ENCODE results near the gene PSMD6. TPM values are rescaled to one million over a fixed set of nuclear protein-coding genes. Genes with fewer than 3 reads are reported as not detected.

The PSMD6 gene
- total RNA-seq, 4 donors from 2014 or later = 37.3 to 48.7 (median 38.2) TPM

DNA sequence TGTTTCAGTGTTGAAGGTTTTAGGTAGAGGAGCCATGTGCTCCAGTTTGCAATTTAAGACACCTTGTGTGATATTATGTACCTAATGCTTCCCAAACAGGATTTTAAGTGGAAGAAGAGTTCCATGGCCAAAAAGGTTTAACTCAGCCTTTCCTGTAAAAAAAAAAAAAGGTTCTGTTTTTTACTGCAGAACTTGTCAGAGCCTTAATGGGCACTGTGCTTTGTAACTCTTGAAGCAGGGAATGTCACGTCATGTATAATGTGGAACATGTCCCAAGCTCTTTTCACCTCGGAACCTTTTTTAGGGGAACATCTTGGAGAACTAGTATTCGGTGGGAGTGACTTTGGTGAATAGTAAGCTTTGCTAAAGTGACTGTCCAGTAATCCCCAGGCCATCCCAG, 31.6 kb downstream of the PSMD6 start:
- Histone ChIP-seq H3K27ac (no peak overlapping the region), H3K4me1 (no peaks in the 10 kb centered on the region), H3K36me3 (peaks cover 0 to 87% (median 8%) of the 10 kb centered on the region in 3 donors), H3K27me3 (no peaks in the 10 kb centered on the region), H3K9me3 (no peaks in the 10 kb centered on the region), H3K4me3 (no peak overlapping the region)
- no peak for DNase-seq
- TF ChIP-seq, protein P1, sequence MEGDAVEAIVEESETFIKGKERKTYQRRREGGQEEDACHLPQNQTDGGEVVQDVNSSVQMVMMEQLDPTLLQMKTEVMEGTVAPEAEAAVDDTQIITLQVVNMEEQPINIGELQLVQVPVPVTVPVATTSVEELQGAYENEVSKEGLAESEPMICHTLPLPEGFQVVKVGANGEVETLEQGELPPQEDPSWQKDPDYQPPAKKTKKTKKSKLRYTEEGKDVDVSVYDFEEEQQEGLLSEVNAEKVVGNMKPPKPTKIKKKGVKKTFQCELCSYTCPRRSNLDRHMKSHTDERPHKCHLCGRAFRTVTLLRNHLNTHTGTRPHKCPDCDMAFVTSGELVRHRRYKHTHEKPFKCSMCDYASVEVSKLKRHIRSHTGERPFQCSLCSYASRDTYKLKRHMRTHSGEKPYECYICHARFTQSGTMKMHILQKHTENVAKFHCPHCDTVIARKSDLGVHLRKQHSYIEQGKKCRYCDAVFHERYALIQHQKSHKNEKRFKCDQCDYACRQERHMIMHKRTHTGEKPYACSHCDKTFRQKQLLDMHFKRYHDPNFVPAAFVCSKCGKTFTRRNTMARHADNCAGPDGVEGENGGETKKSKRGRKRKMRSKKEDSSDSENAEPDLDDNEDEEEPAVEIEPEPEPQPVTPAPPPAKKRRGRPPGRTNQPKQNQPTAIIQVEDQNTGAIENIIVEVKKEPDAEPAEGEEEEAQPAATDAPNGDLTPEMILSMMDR (IDR thresholded peaks at IDR 0.05) = no peak
- TF ChIP-seq POLR2A (IDR thresholded peaks at IDR 0.05) = no peak

DNA sequence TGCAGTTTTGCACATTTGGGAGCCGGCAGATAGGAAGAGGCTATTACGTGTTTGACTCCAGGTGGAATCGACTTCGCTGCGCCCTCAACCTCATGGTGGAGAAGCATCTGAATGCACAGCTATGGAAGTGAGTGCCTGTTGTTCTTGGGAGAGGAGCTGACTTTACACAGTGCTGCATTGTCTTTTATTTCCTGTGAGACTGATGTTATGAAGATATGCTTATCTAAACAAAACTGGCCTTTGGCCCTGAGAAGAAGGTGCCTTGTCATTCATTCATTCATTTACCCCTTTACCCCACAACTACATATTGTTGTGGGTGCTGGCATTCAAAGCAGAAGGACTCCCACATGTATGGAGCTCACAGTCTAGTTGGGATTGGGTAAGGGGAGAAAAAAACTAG, 32.6 kb downstream of the PSMD6 start:
- TF ChIP-seq, protein P1 (IDR thresholded peaks at IDR 0.05) = no peak
- no peak for TF ChIP-seq POLR2A (IDR thresholded peaks at IDR 0.05)
- Histone ChIP-seq H3K4me1 (no peaks in the 10 kb centered on the region), H3K27ac (no peak overlapping the region), H3K36me3 (peaks cover 0 to 88% (median 8%) of the 10 kb centered on the region in 3 donors), H3K9me3 (no peaks in the 10 kb centered on the region), H3K27me3 (no peaks in the 10 kb centered on the region), H3K4me3 (no peak overlapping the region)
- no peak for DNase-seq

DNA sequence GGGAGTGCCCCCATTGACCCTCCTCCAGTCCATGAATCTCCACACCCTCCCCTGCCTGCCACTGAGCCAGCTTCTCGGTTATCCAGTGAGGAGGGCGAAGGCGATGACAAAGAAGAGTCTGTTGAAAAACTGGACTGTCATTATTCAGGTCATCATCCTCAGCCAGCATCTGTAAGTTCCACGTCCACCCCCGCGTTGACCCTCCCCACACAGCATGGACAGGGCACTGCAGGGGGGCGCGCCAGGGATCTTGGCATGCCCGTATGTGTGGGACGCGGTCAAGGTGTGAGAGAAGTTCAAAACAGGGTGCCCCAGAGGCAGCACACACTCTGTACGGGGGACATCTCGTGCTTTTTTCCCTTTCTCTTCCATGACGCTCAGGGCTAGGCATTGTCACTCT, 33.1 kb downstream of the PSMD6 start:
- DNase-seq = no peak
- TF ChIP-seq, protein P1 (IDR thresholded peaks at IDR 0.05) = no peak
- no peak for TF ChIP-seq POLR2A (IDR thresholded peaks at IDR 0.05)
- no peaks in the 10 kb centered on the region for H3K9me3 ChIP-seq
- peaks cover 0 to 86% (median 8%) of the 10 kb centered on the region in 3 donors for H3K36me3 ChIP-seq
- H3K4me3 ChIP-seq = no peak overlapping the region
- H3K27me3 ChIP-seq = no peaks in the 10 kb centered on the region
- H3K27ac ChIP-seq = no peak overlapping the region
- no peaks in the 10 kb centered on the region for H3K4me1 ChIP-seq

DNA sequence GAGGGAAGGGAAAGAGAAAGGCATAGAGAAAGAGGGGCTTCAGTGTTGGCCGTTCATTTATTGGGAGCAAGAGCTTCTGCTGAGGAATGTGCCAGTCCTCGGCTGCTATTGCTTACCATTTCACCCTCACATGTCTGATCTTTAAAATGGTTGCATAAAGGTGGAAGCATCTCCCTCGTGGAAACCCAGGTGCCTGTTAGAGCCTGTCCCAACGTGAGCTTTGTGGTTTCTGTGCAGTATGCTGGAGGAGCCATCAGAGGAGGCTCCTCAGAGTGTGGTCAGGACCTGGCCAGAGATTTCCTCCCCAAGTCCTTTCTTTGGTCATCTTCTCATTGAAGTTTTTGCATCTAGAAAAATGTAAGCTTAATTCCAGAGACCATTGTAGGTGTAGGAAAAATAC, 34.4 kb downstream of the PSMD6 start:
- Histone ChIP-seq H3K4me1 (no peaks in the 10 kb centered on the region), H3K4me3 (no peak overlapping the region), H3K36me3 (peaks cover 0 to 78% (median 8%) of the 10 kb centered on the region in 3 donors), H3K27ac (no peak overlapping the region), H3K27me3 (no peaks in the 10 kb centered on the region), H3K9me3 (no peaks in the 10 kb centered on the region)
- no peak for TF ChIP-seq POLR2A (IDR thresholded peaks at IDR 0.05)
- TF ChIP-seq, protein P1 (IDR thresholded peaks at IDR 0.05) = no peak
- no peak for DNase-seq

DNA sequence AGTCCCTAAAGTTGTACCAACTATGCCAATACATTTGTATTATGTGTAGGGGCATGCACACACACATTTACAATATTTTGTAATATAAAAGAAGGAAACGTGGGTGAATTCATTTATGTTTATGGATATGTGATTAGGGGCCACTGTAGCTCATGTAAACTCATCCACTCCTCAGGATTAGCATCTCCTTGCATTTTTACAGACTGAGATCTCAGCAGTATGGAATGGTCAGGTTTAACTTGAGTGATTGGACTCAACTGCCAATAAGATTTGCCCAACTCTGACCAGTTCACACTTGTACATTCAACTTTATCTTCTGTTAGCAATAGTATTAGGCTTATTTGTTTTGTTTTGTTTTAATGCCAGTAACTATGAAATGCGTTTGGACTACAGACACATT, 36.5 kb downstream of the PSMD6 start:
- Histone ChIP-seq H3K9me3 (no peaks in the 10 kb centered on the region), H3K36me3 (peaks cover 0 to 84% (median 8%) of the 10 kb centered on the region in 3 donors), H3K4me3 (no peak overlapping the region), H3K4me1 (no peaks in the 10 kb centered on the region), H3K27ac (no peak overlapping the region), H3K27me3 (no peaks in the 10 kb centered on the region)
- no peak for DNase-seq
- no peak for TF ChIP-seq POLR2A (IDR thresholded peaks at IDR 0.05)
- TF ChIP-seq, protein P1 (IDR thresholded peaks at IDR 0.05) = no peak

DNA sequence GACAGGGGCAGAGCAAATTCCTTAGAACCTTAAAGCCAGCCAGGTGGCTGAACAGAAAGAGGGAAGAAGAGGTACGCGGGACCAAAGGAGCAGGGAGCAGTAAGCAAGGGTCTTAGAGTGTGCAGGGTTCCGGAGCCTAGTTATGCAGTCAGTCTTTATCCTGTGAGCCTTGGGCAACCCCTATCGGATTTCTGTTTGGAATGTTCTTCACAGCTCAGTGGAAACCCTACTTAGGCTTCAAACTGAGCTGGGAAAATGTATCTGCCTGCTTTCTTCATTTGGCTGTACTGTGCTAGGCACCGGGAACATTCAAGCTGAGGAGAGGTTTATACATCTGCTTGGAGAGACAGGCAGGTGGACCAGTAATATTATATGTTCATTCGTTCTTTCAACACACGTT, 37.1 kb downstream of the PSMD6 start:
- H3K36me3 ChIP-seq = peaks cover 0 to 83% (median 8%) of the 10 kb centered on the region in 3 donors
- H3K27ac ChIP-seq = no peak overlapping the region
- TF ChIP-seq, protein P1 (IDR thresholded peaks at IDR 0.05) = no peak
- DNase-seq = no peak
- no peaks in the 10 kb centered on the region for H3K9me3 ChIP-seq
- H3K4me3 ChIP-seq = no peak overlapping the region
- no peaks in the 10 kb centered on the region for H3K4me1 ChIP-seq
- H3K27me3 ChIP-seq = no peaks in the 10 kb centered on the region

All from Peyer's patch (tissue), 4 donors.